ENCODE results near the gene MYB. TPM values are rescaled to one million over a fixed set of nuclear protein-coding genes. Genes with fewer than 3 reads are reported as not detected.

Gene MYB
- total RNA-seq, 1 experiment from 2014 or later: 6.1 TPM

DNA sequence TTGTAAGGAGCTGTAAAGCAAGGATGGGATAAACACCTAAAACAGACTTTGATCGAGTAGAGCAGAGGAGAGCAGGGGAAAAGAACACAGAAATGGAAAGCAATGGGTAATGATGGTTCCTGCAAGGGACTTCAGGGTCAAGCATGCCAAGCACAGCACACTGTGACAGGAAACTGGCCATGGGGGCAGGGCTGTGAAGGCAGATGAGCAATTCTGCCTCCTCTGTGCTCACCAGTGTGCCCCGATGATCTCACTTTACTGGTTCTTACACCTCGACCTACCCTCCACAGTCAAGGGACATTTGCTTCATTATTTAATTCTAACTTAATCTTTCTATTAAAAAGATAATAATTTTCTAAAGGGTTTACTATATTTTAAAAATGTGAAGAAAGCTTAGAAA lies 21.6 kb upstream of the MYB start:
- Mint-ChIP-seq H3K4me3 (no peak overlapping the region), H3K36me3 (0 out of 2 replicates have a peak, but pooled peaks cover 2% of the 10 kb centered on the region), H3K4me1 (peaks cover 10% of the 10 kb centered on the region), H3K27ac (no peak overlapping the region), H3K9me3 (peaks cover 8% of the 10 kb centered on the region), H3K27me3 (ENCODE audit: low read depth) (no peaks in the 10 kb centered on the region)
- ChIA-PET CTCF (no interaction called here), POLR2A (no interaction called here)
- no peak for TF ChIP-seq ZNF138 (CRISPR knock-in tag; conservative IDR thresholded peaks at IDR 0.05)
- TF ChIP-seq, protein P1, sequence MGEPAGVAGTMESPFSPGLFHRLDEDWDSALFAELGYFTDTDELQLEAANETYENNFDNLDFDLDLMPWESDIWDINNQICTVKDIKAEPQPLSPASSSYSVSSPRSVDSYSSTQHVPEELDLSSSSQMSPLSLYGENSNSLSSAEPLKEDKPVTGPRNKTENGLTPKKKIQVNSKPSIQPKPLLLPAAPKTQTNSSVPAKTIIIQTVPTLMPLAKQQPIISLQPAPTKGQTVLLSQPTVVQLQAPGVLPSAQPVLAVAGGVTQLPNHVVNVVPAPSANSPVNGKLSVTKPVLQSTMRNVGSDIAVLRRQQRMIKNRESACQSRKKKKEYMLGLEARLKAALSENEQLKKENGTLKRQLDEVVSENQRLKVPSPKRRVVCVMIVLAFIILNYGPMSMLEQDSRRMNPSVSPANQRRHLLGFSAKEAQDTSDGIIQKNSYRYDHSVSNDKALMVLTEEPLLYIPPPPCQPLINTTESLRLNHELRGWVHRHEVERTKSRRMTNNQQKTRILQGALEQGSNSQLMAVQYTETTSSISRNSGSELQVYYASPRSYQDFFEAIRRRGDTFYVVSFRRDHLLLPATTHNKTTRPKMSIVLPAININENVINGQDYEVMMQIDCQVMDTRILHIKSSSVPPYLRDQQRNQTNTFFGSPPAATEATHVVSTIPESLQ (CRISPR knock-in tag; IDR thresholded peaks at IDR 0.05): no peak
- no peak for TF ChIP-seq JAZF1 (CRISPR knock-in tag; IDR thresholded peaks at IDR 0.05)
- TF ChIP-seq PRRX2 (CRISPR knock-in tag; IDR thresholded peaks at IDR 0.05): no peak
- TF ChIP-seq, protein P2, sequence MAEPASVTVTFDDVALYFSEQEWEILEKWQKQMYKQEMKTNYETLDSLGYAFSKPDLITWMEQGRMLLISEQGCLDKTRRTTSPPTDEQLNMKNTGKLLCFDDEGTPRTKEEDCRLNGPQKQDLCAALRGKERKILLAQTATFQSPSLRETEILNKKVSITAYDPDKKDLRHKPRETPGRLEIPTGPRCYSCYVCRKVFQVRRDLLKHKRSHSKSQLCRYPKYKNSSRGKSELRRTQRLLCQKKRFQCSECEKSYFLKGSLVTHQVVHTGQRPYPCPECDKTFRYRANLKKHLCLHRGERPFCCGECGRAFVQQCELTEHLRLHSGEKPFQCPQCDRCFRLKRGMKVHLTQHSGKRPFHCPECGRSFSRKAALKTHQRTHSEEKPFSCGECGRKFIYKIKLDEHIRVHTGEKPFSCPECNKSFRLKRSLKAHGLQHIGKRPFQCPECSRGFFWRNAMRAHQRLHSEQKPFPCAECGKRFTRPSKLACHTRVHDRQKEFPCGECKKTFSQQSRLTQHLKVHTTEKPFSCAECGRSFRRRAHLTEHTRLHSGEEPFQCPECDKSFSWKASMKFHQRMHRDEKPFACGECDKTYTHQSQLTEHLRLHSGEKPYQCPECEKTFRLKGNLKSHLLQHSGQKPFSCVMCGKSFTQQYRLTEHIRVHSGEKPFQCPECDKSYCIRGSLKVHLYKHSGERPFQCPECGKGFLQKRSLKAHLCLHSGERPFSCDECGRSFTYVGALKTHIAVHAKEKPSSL (CRISPR knock-in tag; conservative IDR thresholded peaks at IDR 0.05): no peak
- no peak for TF ChIP-seq KAT7 (CRISPR knock-in tag; IDR thresholded peaks at IDR 0.05; ENCODE audit: borderline replicate concordance)
- TF ChIP-seq, protein P3, sequence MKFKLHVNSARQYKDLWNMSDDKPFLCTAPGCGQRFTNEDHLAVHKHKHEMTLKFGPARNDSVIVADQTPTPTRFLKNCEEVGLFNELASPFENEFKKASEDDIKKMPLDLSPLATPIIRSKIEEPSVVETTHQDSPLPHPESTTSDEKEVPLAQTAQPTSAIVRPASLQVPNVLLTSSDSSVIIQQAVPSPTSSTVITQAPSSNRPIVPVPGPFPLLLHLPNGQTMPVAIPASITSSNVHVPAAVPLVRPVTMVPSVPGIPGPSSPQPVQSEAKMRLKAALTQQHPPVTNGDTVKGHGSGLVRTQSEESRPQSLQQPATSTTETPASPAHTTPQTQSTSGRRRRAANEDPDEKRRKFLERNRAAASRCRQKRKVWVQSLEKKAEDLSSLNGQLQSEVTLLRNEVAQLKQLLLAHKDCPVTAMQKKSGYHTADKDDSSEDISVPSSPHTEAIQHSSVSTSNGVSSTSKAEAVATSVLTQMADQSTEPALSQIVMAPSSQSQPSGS (CRISPR knock-in tag; IDR thresholded peaks at IDR 0.05; ENCODE audit: borderline replicate concordance, low read depth): no peak
- TF ChIP-seq, protein P4, sequence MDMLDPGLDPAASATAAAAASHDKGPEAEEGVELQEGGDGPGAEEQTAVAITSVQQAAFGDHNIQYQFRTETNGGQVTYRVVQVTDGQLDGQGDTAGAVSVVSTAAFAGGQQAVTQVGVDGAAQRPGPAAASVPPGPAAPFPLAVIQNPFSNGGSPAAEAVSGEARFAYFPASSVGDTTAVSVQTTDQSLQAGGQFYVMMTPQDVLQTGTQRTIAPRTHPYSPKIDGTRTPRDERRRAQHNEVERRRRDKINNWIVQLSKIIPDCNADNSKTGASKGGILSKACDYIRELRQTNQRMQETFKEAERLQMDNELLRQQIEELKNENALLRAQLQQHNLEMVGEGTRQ (CRISPR knock-in tag; IDR thresholded peaks at IDR 0.05): no peak
- peak; percentile 43 for ATAC-seq
- DNase-seq (ENCODE audit: low spot score): no peak

DNA sequence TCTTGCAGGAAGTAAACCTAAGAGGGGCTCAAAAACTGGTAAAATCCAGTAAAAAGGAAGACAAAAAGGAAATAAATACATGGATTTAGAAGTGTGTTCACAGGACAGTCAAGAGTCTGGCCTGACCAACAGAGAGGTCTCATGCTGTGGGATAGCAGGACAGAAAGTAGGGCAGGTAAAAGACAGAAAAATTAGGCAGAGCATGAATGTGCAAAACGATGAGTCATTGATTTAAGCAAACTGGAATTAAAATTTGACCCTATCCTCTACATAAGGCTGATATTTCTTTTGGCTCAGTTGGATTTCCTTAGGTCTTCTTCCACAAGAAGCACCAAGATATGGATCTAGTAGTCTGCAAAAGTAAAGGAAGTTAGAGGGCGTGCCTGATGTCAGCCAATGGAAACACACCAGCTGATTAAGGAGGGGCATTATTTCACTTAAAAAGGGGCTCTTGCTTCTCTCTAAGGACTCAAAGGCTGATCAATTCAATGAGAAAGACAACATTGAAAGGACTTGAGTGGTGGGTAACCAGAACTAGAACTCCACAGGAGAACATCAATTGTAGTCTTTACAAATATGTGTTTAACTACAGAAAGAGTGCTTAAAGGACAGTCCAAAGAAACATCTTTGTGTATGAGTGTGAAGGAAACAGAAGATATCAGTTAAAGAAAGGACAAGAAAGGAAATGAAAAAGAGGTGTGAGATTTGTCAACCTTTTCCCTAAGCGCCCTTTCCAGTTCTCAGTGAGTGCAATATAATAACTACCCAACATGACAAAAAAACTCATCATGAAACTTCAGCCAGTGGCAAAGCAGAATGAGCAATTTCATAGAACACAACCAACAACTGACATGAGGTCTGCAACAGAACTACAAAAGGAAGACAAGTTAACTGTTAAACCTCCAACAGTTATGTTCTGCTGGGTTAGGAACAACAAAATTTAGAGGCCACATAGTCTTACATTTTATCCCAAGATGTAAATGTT lies 19.4 kb upstream of the MYB start:
- Mint-ChIP-seq H3K4me3 (no peak overlapping the region), H3K36me3 (no peaks in the 10 kb centered on the region), H3K27ac (no peak overlapping the region), H3K4me1 (peaks cover 7% of the 10 kb centered on the region), H3K9me3 (no peaks in the 10 kb centered on the region), H3K27me3 (ENCODE audit: low read depth) (no peaks in the 10 kb centered on the region)
- POLR2A ChIA-PET: no interaction called here
- TF ChIP-seq, protein P5, sequence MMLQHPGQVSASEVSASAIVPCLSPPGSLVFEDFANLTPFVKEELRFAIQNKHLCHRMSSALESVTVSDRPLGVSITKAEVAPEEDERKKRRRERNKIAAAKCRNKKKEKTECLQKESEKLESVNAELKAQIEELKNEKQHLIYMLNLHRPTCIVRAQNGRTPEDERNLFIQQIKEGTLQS (CRISPR knock-in tag; conservative IDR thresholded peaks at IDR 0.05): no peak
- TF ChIP-seq NR3C1 (CRISPR knock-in tag; conservative IDR thresholded peaks at IDR 0.05; ENCODE audit: low read depth) (no peak), FOXP1 (CRISPR knock-in tag; IDR thresholded peaks at IDR 0.05; ENCODE audit: borderline replicate concordance) (no peak)
- TF ChIP-seq, protein P6, sequence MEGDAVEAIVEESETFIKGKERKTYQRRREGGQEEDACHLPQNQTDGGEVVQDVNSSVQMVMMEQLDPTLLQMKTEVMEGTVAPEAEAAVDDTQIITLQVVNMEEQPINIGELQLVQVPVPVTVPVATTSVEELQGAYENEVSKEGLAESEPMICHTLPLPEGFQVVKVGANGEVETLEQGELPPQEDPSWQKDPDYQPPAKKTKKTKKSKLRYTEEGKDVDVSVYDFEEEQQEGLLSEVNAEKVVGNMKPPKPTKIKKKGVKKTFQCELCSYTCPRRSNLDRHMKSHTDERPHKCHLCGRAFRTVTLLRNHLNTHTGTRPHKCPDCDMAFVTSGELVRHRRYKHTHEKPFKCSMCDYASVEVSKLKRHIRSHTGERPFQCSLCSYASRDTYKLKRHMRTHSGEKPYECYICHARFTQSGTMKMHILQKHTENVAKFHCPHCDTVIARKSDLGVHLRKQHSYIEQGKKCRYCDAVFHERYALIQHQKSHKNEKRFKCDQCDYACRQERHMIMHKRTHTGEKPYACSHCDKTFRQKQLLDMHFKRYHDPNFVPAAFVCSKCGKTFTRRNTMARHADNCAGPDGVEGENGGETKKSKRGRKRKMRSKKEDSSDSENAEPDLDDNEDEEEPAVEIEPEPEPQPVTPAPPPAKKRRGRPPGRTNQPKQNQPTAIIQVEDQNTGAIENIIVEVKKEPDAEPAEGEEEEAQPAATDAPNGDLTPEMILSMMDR (IDR thresholded peaks at IDR 0.05): no peak
- no peak for ATAC-seq
- DNase-seq (ENCODE audit: low spot score): no peak
- CTCF ChIA-PET: interaction anchor here (1.2 to 2.2 kb wide), 9 partner anchors 15 to 238 kb away, joined by 4 to 24 read pairs (median 9); partner anchors contain the start of genes HBS1L and MYB

Data from WTC11 (cell line).